Measurements from ENCODE around the gene RBCK1.

GRCh38 chr20:384723-385122 lies 23.4 kb upstream of the RBCK1 start:
- TF ChIP-seq CTCF (conservative IDR thresholded peaks at IDR 0.05; ENCODE audit: low read depth, low read length) (no peak), BHLHE40 (IDR thresholded peaks at IDR 0.05; ENCODE audit: low read depth, low read length) (no peak)

Data from IMR-90 (cell line).